Mucosa of descending colon (tissue), 3 donors: ENCODE results near the gene RBM7. TPM values are rescaled to one million over a fixed set of nuclear protein-coding genes. Genes with fewer than 3 reads are reported as not detected.

Experiments used
- ATAC-seq: fragments of 200-7000 bp; cut with Tn5 transposase; one replicate; pipeline ENCODE4 v1.9.1; 2020; ENCODE audit warnings: mild to moderate bottlenecking, moderate library complexity
- DNase-seq, 3 donors: peaks; one replicate each; pipeline ENCODE4 v3.0.0-alpha.2; 2020
- H3K36me3 ChIP-seq: fragments of 200-600 bp; one replicate; pipeline ENCODE4 v1.8.0; 2021; ENCODE audit warnings: low read depth, mild to moderate bottlenecking
- H3K4me1 ChIP-seq: fragments of 200-600 bp; one replicate; pipeline ENCODE4 v1.8.0; 2021; ENCODE audit warnings: low read depth, mild to moderate bottlenecking
- H3K4me3 ChIP-seq: fragments of 200-600 bp; one replicate; pipeline ENCODE4 v1.8.0; 2021; ENCODE audit warnings: mild to moderate bottlenecking
- H3K9me3 ChIP-seq: fragments of 200-600 bp; one replicate; pipeline ENCODE4 v1.8.0; 2021; ENCODE audit warnings: mild to moderate bottlenecking
- intact Hi-C, 2 donors: fragments of 100-400 bp; cut with DNase I in 1 of 2; cut with micrococcal nuclease in 1 of 2; formaldehyde crosslinking; loops; one replicate each; pipeline versions ENCODE4 v1.11.0 to v1.11.1; 2022; cut with DNase I, micrococcal nuclease
- total RNA-seq, 3 donors: library from RNA; stranded (reverse); fragmentation: NEBNext Ultra II Directional in 2 of 3; extraction: Animal tissue kit (Norgen Biotek cat#: 25700) in 2 of 3; gene quantifications; one replicate each; pipeline versions ENCODE4 v1.2.1 to v1.2.4, GENCODE V29; 2021 to 2023
- TF ChIP-seq, protein P1 (sequence below): fragments of 200-600 bp; IDR thresholded peaks from one replicate; pipeline ENCODE4 v1.8.0; 2022; ENCODE audit warnings: antibody characterized with exemption, mild to moderate bottlenecking
- donor health status: DM: no; HTN: no; CAD: no; lungs with moderate emphysema.
- donor health status: DM: no; HTN: no; CAD: no.
- donor health status: DM: no; HTN: yes; CAD: no.

The RBM7 gene
- total RNA-seq, 3 donors from 2014 or later: 29.0 to 35.5 (median 33.6) TPM

DNA sequence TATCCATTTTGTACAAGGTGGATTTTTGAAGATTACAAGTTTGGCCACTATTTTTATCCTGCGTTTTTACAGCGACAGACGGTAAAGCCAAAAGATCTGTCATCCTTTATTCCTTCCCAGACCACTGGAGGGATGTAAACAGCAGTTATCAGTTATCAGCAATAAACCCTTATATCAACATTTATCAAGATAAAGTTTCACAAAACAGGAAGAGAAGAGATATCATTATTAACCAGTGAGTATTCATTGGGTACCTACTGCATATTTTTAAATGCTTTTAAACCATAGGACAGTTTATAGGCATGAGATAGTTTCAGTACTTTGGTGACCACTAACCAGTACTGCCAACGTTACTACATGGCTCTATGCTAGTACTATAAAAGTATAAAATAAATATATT lies 32.9 kb downstream of the RBM7 start:
- Histone ChIP-seq H3K4me1 (no peaks in the 10 kb centered on the region), H3K4me3 (no peak overlapping the region), H3K36me3 (no peaks in the 10 kb centered on the region), H3K9me3 (no peaks in the 10 kb centered on the region)
- ATAC-seq: no peak
- intact Hi-C loops: no loop called here
- TF ChIP-seq, protein P1, sequence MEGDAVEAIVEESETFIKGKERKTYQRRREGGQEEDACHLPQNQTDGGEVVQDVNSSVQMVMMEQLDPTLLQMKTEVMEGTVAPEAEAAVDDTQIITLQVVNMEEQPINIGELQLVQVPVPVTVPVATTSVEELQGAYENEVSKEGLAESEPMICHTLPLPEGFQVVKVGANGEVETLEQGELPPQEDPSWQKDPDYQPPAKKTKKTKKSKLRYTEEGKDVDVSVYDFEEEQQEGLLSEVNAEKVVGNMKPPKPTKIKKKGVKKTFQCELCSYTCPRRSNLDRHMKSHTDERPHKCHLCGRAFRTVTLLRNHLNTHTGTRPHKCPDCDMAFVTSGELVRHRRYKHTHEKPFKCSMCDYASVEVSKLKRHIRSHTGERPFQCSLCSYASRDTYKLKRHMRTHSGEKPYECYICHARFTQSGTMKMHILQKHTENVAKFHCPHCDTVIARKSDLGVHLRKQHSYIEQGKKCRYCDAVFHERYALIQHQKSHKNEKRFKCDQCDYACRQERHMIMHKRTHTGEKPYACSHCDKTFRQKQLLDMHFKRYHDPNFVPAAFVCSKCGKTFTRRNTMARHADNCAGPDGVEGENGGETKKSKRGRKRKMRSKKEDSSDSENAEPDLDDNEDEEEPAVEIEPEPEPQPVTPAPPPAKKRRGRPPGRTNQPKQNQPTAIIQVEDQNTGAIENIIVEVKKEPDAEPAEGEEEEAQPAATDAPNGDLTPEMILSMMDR: no peak
- DNase-seq: no peak

DNA sequence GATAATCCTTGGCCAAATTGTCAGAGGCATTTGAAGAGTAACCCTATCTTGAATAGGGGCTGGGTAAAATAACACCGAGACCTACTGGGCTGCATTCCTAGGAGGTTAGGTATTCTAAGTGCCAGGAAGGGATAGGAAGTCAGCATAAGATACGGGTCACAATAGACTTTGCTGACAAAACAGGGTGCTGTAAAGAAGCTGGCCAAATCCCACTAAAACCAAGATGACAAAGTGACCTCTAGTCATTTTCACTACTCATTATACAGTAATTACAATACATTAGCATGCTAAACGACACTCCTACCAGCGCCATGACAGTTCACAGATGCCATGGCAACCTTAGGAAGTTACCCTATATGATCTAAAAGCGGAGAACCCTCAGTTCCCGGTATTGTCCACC lies 37.8 kb downstream of the RBM7 start:
- Histone ChIP-seq H3K36me3 (no peaks in the 10 kb centered on the region), H3K9me3 (no peaks in the 10 kb centered on the region), H3K4me1 (peaks cover 12% of the 10 kb centered on the region), H3K4me3 (no peak overlapping the region)
- DNase-seq (no peak), ATAC-seq (no peak)
- intact Hi-C loops: no loop called here
- TF ChIP-seq, protein P1: no peak

GRCh38 chr11:114439229-114440120 lies 39.0 kb downstream of the RBM7 start, which contains the start of gene REXO2:
Gene REXO2, plus strand, starts transcription at chr11:114439467. Its CDS starts 62 bp downstream, at chr11:114439529.
- intact Hi-C loops: no loop called here
- peak; percentile 96 to 98 (median 97) for DNase-seq
- ATAC-seq: peak; percentile 99
- TF ChIP-seq, protein P1: peak; percentile 35
- Histone ChIP-seq H3K4me1 (peaks cover 12% of the 10 kb centered on the region), H3K36me3 (no peaks in the 10 kb centered on the region), H3K4me3 (peak within 1 kb of the TSS; percentile 76), H3K9me3 (no peaks in the 10 kb centered on the region)

DNA sequence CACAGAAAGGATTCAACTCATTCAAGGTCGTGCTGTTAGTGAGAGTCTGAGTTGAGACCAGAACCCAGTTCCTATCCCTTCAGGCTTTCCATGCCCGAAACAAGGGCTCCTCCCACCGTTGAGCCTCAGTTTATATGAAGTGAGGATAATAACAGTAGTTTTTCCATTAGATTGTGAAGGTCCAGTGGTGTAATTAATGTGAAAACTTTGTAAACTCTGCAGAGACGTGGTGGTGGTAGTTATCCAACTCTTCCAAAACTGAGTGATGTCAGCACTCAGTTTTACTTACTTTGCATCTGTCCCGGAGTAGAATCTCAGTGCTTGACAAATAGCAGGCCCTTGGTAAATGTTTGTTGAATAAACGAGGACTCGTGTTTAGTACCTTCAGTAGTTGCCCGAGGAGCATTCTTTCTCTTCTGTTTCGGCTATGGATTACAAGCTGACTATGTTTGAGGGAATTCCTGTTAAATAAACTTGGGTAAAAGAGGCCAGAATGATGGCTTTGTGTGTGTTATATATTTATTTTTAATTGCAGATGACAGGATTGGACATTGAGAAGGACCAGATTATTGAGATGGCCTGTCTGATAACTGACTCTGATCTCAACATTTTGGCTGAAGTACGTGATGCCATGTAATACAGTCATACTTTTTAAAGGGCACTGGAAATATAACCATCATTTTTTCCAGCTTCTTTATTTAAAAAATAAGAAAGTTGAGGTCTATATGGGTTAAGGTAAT lies 39.8 kb downstream of the RBM7 start:
- H3K9me3 ChIP-seq: no peaks in the 10 kb centered on the region
- no peak for ATAC-seq
- intact Hi-C loops: no loop called here
- DNase-seq: no peak
- TF ChIP-seq, protein P1: no peak
- H3K4me1 ChIP-seq: peaks cover 12% of the 10 kb centered on the region
- peak overlapping the region; percentile 76 for H3K4me3 ChIP-seq
- no peaks in the 10 kb centered on the region for H3K36me3 ChIP-seq

DNA sequence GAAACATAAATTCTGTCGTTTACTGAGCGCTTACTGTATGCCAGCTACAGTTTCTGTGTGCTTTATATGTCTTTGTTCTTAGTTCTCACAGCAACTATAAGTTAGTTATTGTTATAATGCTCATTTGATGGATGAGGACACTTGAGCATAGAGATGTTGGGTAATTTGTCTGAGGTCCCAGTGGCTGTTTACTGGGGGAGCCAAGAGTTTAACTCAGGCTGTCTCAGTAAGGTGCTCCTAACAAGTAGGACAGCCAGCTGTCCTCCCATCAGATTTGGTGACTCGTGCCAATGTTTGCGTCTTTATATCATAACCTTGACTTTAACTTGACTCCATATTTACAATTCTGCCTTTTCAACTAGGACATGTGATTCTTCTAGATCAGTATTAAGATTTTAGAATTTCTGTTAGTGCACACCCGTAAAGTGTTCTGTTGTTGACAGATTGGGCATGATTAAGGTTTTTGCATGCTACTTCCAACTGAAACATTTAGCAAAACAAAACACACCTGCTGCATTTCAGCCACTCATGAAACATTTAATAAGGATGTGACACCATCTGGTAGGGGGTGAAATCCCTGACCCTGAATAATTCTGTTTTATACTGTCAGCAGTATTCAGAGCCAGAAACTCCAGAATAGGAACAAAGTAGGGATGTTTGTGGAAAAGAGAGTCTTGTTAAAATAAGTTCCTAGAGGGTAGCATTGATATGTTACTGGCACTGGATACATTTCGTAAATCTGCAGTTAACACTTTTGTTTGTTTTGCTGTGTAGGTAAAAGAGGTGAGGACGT lies 40.7 kb downstream of the RBM7 start:
- Histone ChIP-seq H3K36me3 (no peaks in the 10 kb centered on the region), H3K4me1 (peaks cover 12% of the 10 kb centered on the region), H3K4me3 (no peak overlapping the region), H3K9me3 (no peaks in the 10 kb centered on the region)
- DNase-seq: no peak
- TF ChIP-seq, protein P1: no peak
- no peak for ATAC-seq
- intact Hi-C loops: no loop called here
